GM12892 (cell line): Measurements from ENCODE around the gene PCYT2.

Source experiments
- POLR2A ChIP-seq: IDR thresholded peaks from 2 replicates; pipeline ENCODE4 v1.6.1; 2011; ENCODE audit warnings: low read depth, low read length, control low read depth
- POLR2AphosphoS5 ChIP-seq: IDR thresholded peaks from 2 replicates; pipeline ENCODE4 v1.6.1; 2011; ENCODE audit warnings: low read depth, low read length, control low read depth
- TAF1 ChIP-seq: IDR thresholded peaks from 2 replicates; pipeline ENCODE4 v1.6.1; 2011; ENCODE audit warnings: low read depth, mild to moderate bottlenecking, control low read depth, low read length, borderline replicate concordance

DNA sequence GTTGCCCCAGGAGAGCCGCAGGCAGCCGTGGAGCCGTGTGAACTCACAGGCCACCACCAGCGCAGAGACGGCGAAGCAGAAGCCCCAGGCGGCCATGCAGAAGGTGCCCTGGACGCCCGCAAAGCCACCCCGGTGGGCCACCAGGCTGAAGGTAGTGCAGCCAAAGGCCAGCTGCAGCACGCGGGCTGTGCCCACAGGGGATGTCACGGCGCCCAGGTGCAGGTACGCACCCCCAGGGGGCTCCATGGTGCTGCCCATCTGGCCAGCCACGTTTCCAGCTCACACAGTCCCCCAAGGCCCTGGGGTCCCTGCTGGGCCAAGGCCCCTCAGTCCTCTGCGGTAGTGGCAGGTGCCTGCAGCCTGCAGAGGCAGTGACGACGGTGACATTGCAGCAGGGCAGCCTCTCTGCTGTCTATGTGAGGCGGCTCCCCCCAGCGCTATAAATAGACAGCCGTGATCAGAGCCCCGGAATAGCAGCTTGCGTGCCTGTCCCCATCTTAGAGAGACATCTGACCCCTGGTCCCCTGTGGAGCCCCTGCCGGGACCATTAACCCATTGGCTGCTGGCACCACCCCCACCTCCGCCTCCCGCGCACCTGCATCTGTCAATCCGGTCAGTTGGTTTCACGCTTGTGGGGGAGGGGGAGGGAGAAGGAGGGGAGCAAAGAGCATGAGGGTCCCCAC, 30.4 kb upstream of the PCYT2 start:
- TF ChIP-seq POLR2AphosphoS5 (no peak), TAF1 (no peak), POLR2A (no peak)
